AG04449 (cell line): Measurements from ENCODE around the gene LIMS2.

ENCODE experiments used
- CTCF ChIA-PET: fragments of 350-600 bp; formaldehyde crosslinking; extraction: SDS; loops from one replicate; lab custom pipeline; 2021; ENCODE audit warnings: antibody characterized with exemption; lab: Yijun Ruan, JAX
- POLR2A ChIA-PET: fragments of 400-600, 350-600 bp; formaldehyde crosslinking; extraction: SDS; loops from one replicate; lab custom pipeline; 2020; ENCODE audit warnings: antibody characterized with exemption, inconsistent platforms; lab: Yijun Ruan, JAX
- DNase-seq: peaks from one replicate; pipeline ENCODE4 v3.0.0-alpha.2; 2010; ENCODE audit warnings: low read depth, low spot score
- H3K4me3 ChIP-seq: 2 replicates; pipeline ENCODE4 v1.5.1; 2011; ENCODE audit warnings: low read depth, mild to moderate bottlenecking, control low read depth, low read length
- CTCF ChIP-seq: IDR thresholded peaks from one replicate; pipeline ENCODE4 v1.5.1; 2011; ENCODE audit warnings: mild to moderate bottlenecking, moderate library complexity, low read length, control low read depth, inconsistent platforms; ENCODE audit not compliant: insufficient read depth; ENCODE audit errors: missing control alignments

The LIMS2 gene

DNA sequence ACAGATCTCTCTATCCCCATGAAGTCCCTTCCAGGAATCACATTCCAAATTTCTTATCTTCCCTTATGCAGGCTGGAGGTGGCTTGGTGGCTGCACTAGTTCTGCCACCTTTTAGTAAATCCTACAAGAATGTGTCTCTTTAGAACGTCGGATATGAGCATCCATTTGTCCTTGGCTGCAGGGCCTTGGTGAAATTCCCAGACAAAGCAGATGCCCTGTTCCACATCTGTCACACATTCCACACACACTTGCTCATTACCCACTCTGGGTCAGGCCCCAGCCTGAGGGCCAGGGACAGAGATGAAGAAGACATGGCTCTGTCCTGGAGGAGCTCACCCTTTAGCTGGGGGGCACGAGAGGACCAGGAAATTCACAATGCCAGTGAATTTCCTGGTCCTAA lies 60.6 kb downstream of the LIMS2 start:
- POLR2A ChIA-PET, result interaction anchor here (0.6 kb wide), 1 partner anchor 273 kb away, joined by 3 read pairs; no protein-coding TSS in a partner anchor
- no peak for DNase-seq

GRCh38 chr2:127614246-127614645 lies 61.1 kb downstream of the LIMS2 start:
- CTCF ChIA-PET, result interaction anchor here (1.0 to 2.5 kb wide), 3 partner anchors 13 to 23 kb away, joined by 3 to 11 read pairs (median 3); no protein-coding TSS in a partner anchor

More for the DNA sequence above, 60.6 kb downstream of the LIMS2 start:
- H3K4me3 ChIP-seq, result no peak overlapping the region
- no peak for TF ChIP-seq CTCF
- CTCF ChIA-PET, result interaction anchor here (1.4 to 2.5 kb wide), 3 partner anchors 24 to 36 kb away, joined by 4 to 11 read pairs (median 8); no protein-coding TSS in a partner anchor

GRCh38 chr2:127612111-127612822 lies 63.1 kb downstream of the LIMS2 start:
- ChIA-PET POLR2A (no interaction called here), CTCF (interaction anchor here (1.1 kb wide), 1 partner anchor 21 kb away, joined by 3 read pairs; no protein-coding TSS in a partner anchor)
- H3K4me3 ChIP-seq, result no peak overlapping the region
- TF ChIP-seq CTCF, result no peak
- no peak for DNase-seq

More at GRCh38 chr2:127614246-127614645, 61.1 kb downstream of the LIMS2 start:
- TF ChIP-seq CTCF, result no peak
- POLR2A ChIA-PET, result no interaction called here
- no peak for DNase-seq
- no peak overlapping the region for H3K4me3 ChIP-seq

- TF ChIP-seq CTCF, result no peak
- no peak overlapping the region for H3K4me3 ChIP-seq
- ChIA-PET POLR2A (no interaction called here), CTCF (interaction anchor here (1.1 to 2.8 kb wide), 2 partner anchors 20 kb away, joined by 3 to 15 read pairs; no protein-coding TSS in a partner anchor)
- DNase-seq, result no peak
Measured at GRCh38 chr2:127611076-127611925, 64.0 kb downstream of the LIMS2 start.

- no peak for TF ChIP-seq CTCF
- H3K4me3 ChIP-seq, result no peak overlapping the region
- ChIA-PET CTCF (interaction anchor here (1.0 to 2.8 kb wide), 2 partner anchors 19 to 434 kb away, joined by 3 to 15 read pairs; no protein-coding TSS in a partner anchor), POLR2A (no interaction called here)
- no peak for DNase-seq
Measured at GRCh38 chr2:127610561-127610960, 64.8 kb downstream of the LIMS2 start.
